Caco-2 (cell line): ENCODE results near the gene ZIC2. TPM values are rescaled to one million over a fixed set of nuclear protein-coding genes. Genes with fewer than 3 reads are reported as not detected.

Experiments used
- BruUV-seq: library from RNA; stranded (reverse); fragments of 400-500 nt; replicated peaks from 2 replicates; lab custom pipeline; 2021; lab: Mats Ljungman, UMichigan
- CTCF ChIA-PET: fragments of 300-600 bp; sonication (Branson Sonifier 250); formaldehyde crosslinking; loops from one replicate; lab custom pipeline; 2022; ENCODE audit warnings: antibody characterized with exemption; lab: Charles Lee
- POLR2A ChIA-PET: fragments of 300-600 bp; sonication (Branson Sonifier 250); formaldehyde crosslinking; loops from one replicate; lab custom pipeline; 2022; ENCODE audit warnings: antibody characterized with exemption; lab: Charles Lee
- DNase-seq, 2 experiments: peaks; one replicate each; pipeline versions ENCODE4 v3.0.0 to v3.0.0-alpha.2; 2020 to 2022
- H3K27me3 ChIP-seq: replicated peaks from 2 replicates; pipeline ENCODE4 v1.6.0; 2011; ENCODE audit warnings: low read length; ENCODE audit not compliant: control insufficient read depth, insufficient read depth
- H3K36me3 ChIP-seq: 2 replicates; pipeline ENCODE4 v1.5.1; 2011; ENCODE audit warnings: low read length; ENCODE audit not compliant: control insufficient read depth, insufficient read depth
- H3K4me1 ChIP-seq: fragments of 250-450 bp; sonication (Bioruptor Pico); 2 replicates; pipeline ENCODE4 v1.5.1; 2020; ENCODE audit warnings: mild to moderate bottlenecking
- H3K4me3 ChIP-seq: 2 replicates; pipeline ENCODE4 v1.5.1; 2011; ENCODE audit warnings: low read depth, mild to moderate bottlenecking, control low read depth, low read length
- H3K9me3 ChIP-seq: fragments of 250-450 bp; sonication (Bioruptor Pico); 2 replicates; pipeline ENCODE4 v1.5.1; 2020; ENCODE audit warnings: mild to moderate bottlenecking, moderate library complexity
- H3K27ac Mint-ChIP-seq: one replicate; pipeline ENCODE4 v1.8.0; 2022; ENCODE audit warnings: mixed read lengths; ENCODE audit not compliant: unreplicated experiment
- H3K27me3 Mint-ChIP-seq: one replicate; pipeline ENCODE4 v1.8.0; 2022; ENCODE audit warnings: mixed read lengths; ENCODE audit not compliant: insufficient read depth, unreplicated experiment
- H3K36me3 Mint-ChIP-seq: one replicate; pipeline ENCODE4 v1.8.0; 2022; ENCODE audit warnings: mild to moderate bottlenecking, mixed read lengths; ENCODE audit not compliant: insufficient read depth, unreplicated experiment
- H3K4me1 Mint-ChIP-seq: one replicate; pipeline ENCODE4 v1.8.0; 2022; ENCODE audit warnings: low read depth, mixed read lengths; ENCODE audit not compliant: unreplicated experiment
- H3K4me3 Mint-ChIP-seq: one replicate; pipeline ENCODE4 v1.8.0; 2022; ENCODE audit warnings: mild to moderate bottlenecking, moderate library complexity, mixed read lengths; ENCODE audit not compliant: unreplicated experiment
- H3K9me3 Mint-ChIP-seq: one replicate; pipeline ENCODE4 v1.8.0; 2022; ENCODE audit warnings: mixed read lengths; ENCODE audit not compliant: unreplicated experiment
- CTCF ChIP-seq, 2 experiments: fragments of 200-600 bp in 1 of 2; IDR thresholded peaks; 1 replicate in 1 of 2; 2 replicates in 1 of 2; pipeline versions ENCODE4 v1.5.1 to v1.8.0; 2011 to 2022; ENCODE audit warnings: antibody characterized with exemption in 1 of 2, control low read depth in 1 of 2, inconsistent platforms in 1 of 2, low read depth in 1 of 2, low read length in 1 of 2, mild to moderate bottlenecking in 1 of 2, moderate library complexity in 1 of 2; ENCODE audit not compliant: insufficient read depth in 1 of 2, severe bottlenecking in 1 of 2, unreplicated experiment in 1 of 2
- intact Hi-C: fragments of 100-400 bp; cut with micrococcal nuclease; formaldehyde crosslinking; loops from one replicate; pipeline ENCODE4 v1.10.0; 2022; ENCODE audit not compliant: unreplicated experiment
- total RNA-seq: library from RNA; stranded (reverse); gene quantifications from 2 replicates; pipeline ENCODE4 v1.2.3, GENCODE V29; 2022

Gene ZIC2
- total RNA-seq, 1 experiment from 2014 or later = 1.3 TPM

GRCh38 chr13:99991828-99992775 lies 10.5 kb downstream of the ZIC2 start:
- H3K9me3 ChIP-seq = 0 out of 2 replicates have a peak, but pooled peaks cover 2% of the 10 kb centered on the region
- Mint-ChIP-seq H3K9me3 (no peaks in the 10 kb centered on the region), H3K36me3 (no peaks in the 10 kb centered on the region), H3K4me1 (no peaks in the 10 kb centered on the region), H3K27me3 (peaks cover 22% of the 10 kb centered on the region), H3K27ac (no peak overlapping the region), H3K4me3 (no peak overlapping the region)
- no peak for TF ChIP-seq CTCF (IDR thresholded peaks at IDR 0.05; ENCODE audit: insufficient read depth in 1 of 2, low read depth in 1 of 2, low read length in 1 of 2, severe bottlenecking in 1 of 2, unreplicated experiment in 1 of 2)
- no TSS peak for BruUV-seq
- CTCF ChIA-PET = interaction anchor here (0.8 kb wide), 1 partner anchor 243 kb away, joined by 6 read pairs; no protein-coding TSS in a partner anchor
- intact Hi-C loops = no loop called here
- no peaks in the 10 kb centered on the region for H3K27me3 ChIP-seq
- POLR2A ChIA-PET = no interaction called here
- no peak overlapping the region for H3K4me3 ChIP-seq
- no peaks in the 10 kb centered on the region for H3K36me3 ChIP-seq
- DNase-seq = no peak
- no peaks in the 10 kb centered on the region for H3K4me1 ChIP-seq

- 0 out of 2 replicates have a peak, but pooled peaks cover 2% of the 10 kb centered on the region for H3K9me3 ChIP-seq
- Mint-ChIP-seq H3K9me3 (no peaks in the 10 kb centered on the region), H3K4me3 (no peak overlapping the region), H3K27me3 (peaks cover 19% of the 10 kb centered on the region), H3K27ac (no peak overlapping the region), H3K36me3 (no peaks in the 10 kb centered on the region), H3K4me1 (no peaks in the 10 kb centered on the region)
- H3K4me1 ChIP-seq = no peaks in the 10 kb centered on the region
- POLR2A ChIA-PET = no interaction called here
- H3K27me3 ChIP-seq = no peaks in the 10 kb centered on the region
- DNase-seq = no peak
- H3K4me3 ChIP-seq = no peak overlapping the region
- no peaks in the 10 kb centered on the region for H3K36me3 ChIP-seq
- no TSS peak for BruUV-seq
- intact Hi-C loops = no loop called here
- TF ChIP-seq CTCF (IDR thresholded peaks at IDR 0.05; ENCODE audit: insufficient read depth in 1 of 2, low read depth in 1 of 2, low read length in 1 of 2, severe bottlenecking in 1 of 2, unreplicated experiment in 1 of 2) = no peak
- CTCF ChIA-PET = no interaction called here
These were observed 11.4 kb downstream of the ZIC2 start for GRCh38 chr13:99992949-99993351.

- Mint-ChIP-seq H3K4me1 (no peaks in the 10 kb centered on the region), H3K27me3 (peaks cover 19% of the 10 kb centered on the region), H3K36me3 (no peaks in the 10 kb centered on the region), H3K4me3 (no peak overlapping the region), H3K9me3 (no peaks in the 10 kb centered on the region), H3K27ac (no peak overlapping the region)
- Histone ChIP-seq H3K27me3 (no peaks in the 10 kb centered on the region), H3K4me3 (no peak overlapping the region), H3K36me3 (no peaks in the 10 kb centered on the region), H3K9me3 (0 out of 2 replicates have a peak, but pooled peaks cover 2% of the 10 kb centered on the region), H3K4me1 (no peaks in the 10 kb centered on the region)
- ChIA-PET CTCF (no interaction called here), POLR2A (interaction anchor here (0.6 kb wide), 1 partner anchor 51 kb away, joined by 8 read pairs; no protein-coding TSS in a partner anchor)
- BruUV-seq = no TSS peak
- no peak for DNase-seq
- intact Hi-C loops = no loop called here
- TF ChIP-seq CTCF (IDR thresholded peaks at IDR 0.05; ENCODE audit: insufficient read depth in 1 of 2, low read depth in 1 of 2, low read length in 1 of 2, severe bottlenecking in 1 of 2, unreplicated experiment in 1 of 2) = no peak
These were observed 12.4 kb downstream of the ZIC2 start for GRCh38 chr13:99993660-99994637.
